Measurements from ENCODE around the gene B4GALNT2. TPM values are rescaled to one million over a fixed set of nuclear protein-coding genes. Genes with fewer than 3 reads are reported as not detected.

B4GALNT2 gene
- total RNA-seq, 2 donors from 2014 or later = 0.04 to 0.11 TPM

GRCh38 chr17:49114703-49115102, 17.9 kb upstream of the B4GALNT2 start:
- Mint-ChIP-seq H3K27ac (no peak overlapping the region), H3K27me3 (ENCODE audit: insufficient read depth) (peaks cover 4% of the 10 kb centered on the region), H3K4me3 (no peak overlapping the region), H3K9me3 (peaks cover 16% of the 10 kb centered on the region), H3K4me1 (peaks cover 3% of the 10 kb centered on the region), H3K36me3 (ENCODE audit: low read depth) (no peaks in the 10 kb centered on the region)
- no peaks in the 10 kb centered on the region for H3K27me3 ChIP-seq (ENCODE audit: control insufficient read depth, insufficient read depth, low read length, poor library complexity, severe bottlenecking)
- WGBS, 2 experiments (ENCODE audit: insufficient coverage in 1 of 2, insufficient read length in 1 of 2) = 87 to 92% methylated on average over 1 of the region's 1 CpG
- H3K27ac ChIP-seq (ENCODE audit: low read depth, low read length) = no peak overlapping the region
- no peak for DNase-seq
- no peaks in the 10 kb centered on the region for H3K36me3 ChIP-seq (ENCODE audit: control insufficient read depth, insufficient read depth, low read length)
- TF ChIP-seq, protein P1, sequence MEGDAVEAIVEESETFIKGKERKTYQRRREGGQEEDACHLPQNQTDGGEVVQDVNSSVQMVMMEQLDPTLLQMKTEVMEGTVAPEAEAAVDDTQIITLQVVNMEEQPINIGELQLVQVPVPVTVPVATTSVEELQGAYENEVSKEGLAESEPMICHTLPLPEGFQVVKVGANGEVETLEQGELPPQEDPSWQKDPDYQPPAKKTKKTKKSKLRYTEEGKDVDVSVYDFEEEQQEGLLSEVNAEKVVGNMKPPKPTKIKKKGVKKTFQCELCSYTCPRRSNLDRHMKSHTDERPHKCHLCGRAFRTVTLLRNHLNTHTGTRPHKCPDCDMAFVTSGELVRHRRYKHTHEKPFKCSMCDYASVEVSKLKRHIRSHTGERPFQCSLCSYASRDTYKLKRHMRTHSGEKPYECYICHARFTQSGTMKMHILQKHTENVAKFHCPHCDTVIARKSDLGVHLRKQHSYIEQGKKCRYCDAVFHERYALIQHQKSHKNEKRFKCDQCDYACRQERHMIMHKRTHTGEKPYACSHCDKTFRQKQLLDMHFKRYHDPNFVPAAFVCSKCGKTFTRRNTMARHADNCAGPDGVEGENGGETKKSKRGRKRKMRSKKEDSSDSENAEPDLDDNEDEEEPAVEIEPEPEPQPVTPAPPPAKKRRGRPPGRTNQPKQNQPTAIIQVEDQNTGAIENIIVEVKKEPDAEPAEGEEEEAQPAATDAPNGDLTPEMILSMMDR (conservative IDR thresholded peaks at IDR 0.05) = no peak
- no peak overlapping the region for H3K9ac ChIP-seq (ENCODE audit: extremely low read depth, low read length, poor library complexity, severe bottlenecking)
- H3K4me3 ChIP-seq (ENCODE audit: low read length) = no peak overlapping the region
- H3K4me1 ChIP-seq (ENCODE audit: control insufficient read depth, insufficient read depth, low read length) = no peaks in the 10 kb centered on the region
- H3K9me3 ChIP-seq (ENCODE audit: control insufficient read depth, low read length) = peaks cover 34% of the 10 kb centered on the region

GRCh38 chr17:49117587-49118230, 14.9 kb upstream of the B4GALNT2 start:
- peaks cover 56% of the 10 kb centered on the region for H3K9me3 ChIP-seq (ENCODE audit: control insufficient read depth, low read length)
- no peaks in the 10 kb centered on the region for H3K27me3 ChIP-seq (ENCODE audit: control insufficient read depth, insufficient read depth, low read length, poor library complexity, severe bottlenecking)
- Mint-ChIP-seq H3K27ac (no peak overlapping the region), H3K9me3 (peaks cover 43% of the 10 kb centered on the region), H3K36me3 (ENCODE audit: low read depth) (peaks cover 9% of the 10 kb centered on the region), H3K27me3 (ENCODE audit: insufficient read depth) (peaks cover 13% of the 10 kb centered on the region), H3K4me1 (no peaks in the 10 kb centered on the region), H3K4me3 (no peak overlapping the region)
- H3K27ac ChIP-seq (ENCODE audit: low read depth, low read length) = no peak overlapping the region
- DNase-seq = no peak
- TF ChIP-seq, protein P1 (conservative IDR thresholded peaks at IDR 0.05) = no peak
- H3K36me3 ChIP-seq (ENCODE audit: control insufficient read depth, insufficient read depth, low read length) = no peaks in the 10 kb centered on the region
- H3K4me3 ChIP-seq (ENCODE audit: low read length) = no peak overlapping the region
- 97% methylated on average over 2 of the region's 2 CpGs; no CpG with 5 or more reads in 1 of the 2 experiments for WGBS, 2 experiments (ENCODE audit: insufficient coverage in 1 of 2, insufficient read length in 1 of 2)
- H3K4me1 ChIP-seq (ENCODE audit: control insufficient read depth, insufficient read depth, low read length) = no peaks in the 10 kb centered on the region
- no peak overlapping the region for H3K9ac ChIP-seq (ENCODE audit: extremely low read depth, low read length, poor library complexity, severe bottlenecking)

GRCh38 chr17:49120166-49120565, 12.4 kb upstream of the B4GALNT2 start:
- TF ChIP-seq, protein P1 (conservative IDR thresholded peaks at IDR 0.05) = no peak
- no peaks in the 10 kb centered on the region for H3K4me1 ChIP-seq (ENCODE audit: control insufficient read depth, insufficient read depth, low read length)
- H3K27ac ChIP-seq (ENCODE audit: low read depth, low read length) = no peak overlapping the region

More at GRCh38 chr17:49120166-49120565, 12.4 kb upstream of the B4GALNT2 start:
- Mint-ChIP-seq H3K4me1 (no peaks in the 10 kb centered on the region), H3K27me3 (ENCODE audit: insufficient read depth) (peaks cover 13% of the 10 kb centered on the region), H3K27ac (no peak overlapping the region), H3K36me3 (ENCODE audit: low read depth) (peaks cover 9% of the 10 kb centered on the region), H3K9me3 (peaks cover 39% of the 10 kb centered on the region), H3K4me3 (no peak overlapping the region)
- H3K9ac ChIP-seq (ENCODE audit: extremely low read depth, low read length, poor library complexity, severe bottlenecking) = no peak overlapping the region
- no peaks in the 10 kb centered on the region for H3K27me3 ChIP-seq (ENCODE audit: control insufficient read depth, insufficient read depth, low read length, poor library complexity, severe bottlenecking)
- DNase-seq = no peak
- H3K9me3 ChIP-seq (ENCODE audit: control insufficient read depth, low read length) = peaks cover 43% of the 10 kb centered on the region
- 94 to 100% methylated on average over 2 to 3 of the region's 3 CpGs for WGBS, 2 experiments (ENCODE audit: insufficient coverage in 1 of 2, insufficient read length in 1 of 2)
- H3K4me3 ChIP-seq (ENCODE audit: low read length) = no peak overlapping the region
- no peaks in the 10 kb centered on the region for H3K36me3 ChIP-seq (ENCODE audit: control insufficient read depth, insufficient read depth, low read length)

All from endodermal cell (in vitro differentiated cells).